Activated T-cell treated with anti-CD3 and anti-CD28 coated beads, Interleukin-2, amount 50 U/mL, for 4 hours (primary cell): ENCODE data around the gene DHDH. TPM values are rescaled to one million over a fixed set of nuclear protein-coding genes. Genes with fewer than 3 reads are reported as not detected.
"Not testable (repeated sequence)": the region's sequence is repeated elsewhere in the genome, so short reads cannot be mapped to it uniquely, and the experiment has no call there.

Experiments
- ATAC-seq, 2 donors: fragments of 200-7000 bp; cut with Tn5 transposase; one replicate each; pipeline ENCODE4 v1.10.0; 2021
- DNase-seq: peaks from one replicate; pipeline ENCODE4 v3.0.0-alpha.2; 2020
- H3K27me3 Mint-ChIP-seq: one replicate; pipeline ENCODE4 v1.8.0; 2021; ENCODE audit warnings: low read depth, mixed read lengths
- H3K36me3 Mint-ChIP-seq: one replicate; pipeline ENCODE4 v1.8.0; 2022; ENCODE audit warnings: mixed read lengths; ENCODE audit not compliant: insufficient read depth
- H3K4me1 Mint-ChIP-seq: one replicate; pipeline ENCODE4 v1.8.0; 2021; ENCODE audit warnings: low read depth, mixed read lengths
- H3K4me3 Mint-ChIP-seq: one replicate; pipeline ENCODE4 v1.8.0; 2021; ENCODE audit warnings: mild to moderate bottlenecking, moderate library complexity, mixed read lengths
- H3K9me3 Mint-ChIP-seq: one replicate; pipeline ENCODE4 v1.8.0; 2021; ENCODE audit warnings: mixed read lengths
- total RNA-seq, 3 donors: library from RNA; stranded (reverse); gene quantifications; one replicate each; pipeline ENCODE4 v1.2.1, GENCODE V29; 2021

Gene DHDH
- total RNA-seq = not detected

DNA sequence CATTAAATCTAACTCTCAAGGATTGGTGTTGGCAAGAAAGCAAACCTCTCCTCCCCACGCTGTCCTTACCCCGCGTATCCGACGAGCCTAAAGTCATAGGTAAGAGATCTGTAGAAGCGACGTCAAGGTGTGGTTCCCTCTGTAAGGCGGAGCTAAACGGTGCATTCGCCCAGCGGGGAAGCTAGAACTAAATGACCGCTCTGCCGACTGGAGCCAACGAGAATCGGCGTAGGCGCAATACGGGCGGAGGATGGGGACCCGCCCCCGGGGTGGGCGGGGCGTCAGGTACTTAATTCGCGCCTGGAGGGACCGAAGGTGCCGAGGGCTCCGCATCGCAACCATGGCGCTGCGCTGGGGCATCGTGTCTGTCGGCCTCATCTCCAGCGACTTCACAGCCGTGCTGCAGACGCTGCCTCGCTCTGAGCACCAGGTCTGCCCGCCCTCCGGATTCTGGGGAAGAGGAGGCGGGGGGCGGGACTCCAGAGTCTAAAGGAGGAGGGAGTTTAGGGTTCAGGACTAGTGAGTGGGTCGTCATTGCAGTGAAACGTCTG is at the start of gene DHDH:
DHDH (plus strand) TSS at position 318 of the 551 bp plus-strand sequence; CDS start at position 341, 23 bp downstream.
- peak; percentile 88 to 91 for ATAC-seq
- Mint-ChIP-seq H3K36me3 (no peaks in the 10 kb centered on the region), H3K4me3 (peak within 1 kb of the TSS; percentile 83), H3K4me1 (peaks cover 9% of the 10 kb centered on the region), H3K27me3 (peaks cover 2% of the 10 kb centered on the region), H3K9me3 (no peaks in the 10 kb centered on the region)
- DNase-seq = peak; percentile 75

GRCh38 chr19:48883726-48884125 is 49.8 kb upstream of the DHDH start:
- Mint-ChIP-seq H3K27me3 (no peaks in the 10 kb centered on the region), H3K9me3 (no peaks in the 10 kb centered on the region), H3K4me1 (peaks cover under 1% of the 10 kb centered on the region), H3K4me3 (no peak overlapping the region), H3K36me3 (peaks cover under 1% of the 10 kb centered on the region)
- ATAC-seq (no peak), DNase-seq (no peak)

- Mint-ChIP-seq H3K4me3 (no peak overlapping the region), H3K9me3 (no peaks in the 10 kb centered on the region), H3K36me3 (no peaks in the 10 kb centered on the region), H3K4me1 (no peaks in the 10 kb centered on the region), H3K27me3 (peaks cover 21% of the 10 kb centered on the region)
- no peak for ATAC-seq
- no peak for DNase-seq
Measured at GRCh38 chr19:48887861-48888612, 45.5 kb upstream of the DHDH start.

- not testable (repeated sequence) for H3K36me3 Mint-ChIP-seq, H3K9me3 Mint-ChIP-seq, H3K4me3 Mint-ChIP-seq, DNase-seq, ATAC-seq, H3K4me1 Mint-ChIP-seq
- peaks cover 33% of the 10 kb centered on the region for H3K27me3 Mint-ChIP-seq
Measured at GRCh38 chr19:48889496-48889895, 44.0 kb upstream of the DHDH start.

- H3K27me3 Mint-ChIP-seq = peaks cover 41% of the 10 kb centered on the region
- H3K4me3 Mint-ChIP-seq = no peak overlapping the region
- DNase-seq (no peak), ATAC-seq (no peak)
- H3K4me1 Mint-ChIP-seq = peaks cover 4% of the 10 kb centered on the region
- no peaks in the 10 kb centered on the region for H3K9me3 Mint-ChIP-seq
- no peaks in the 10 kb centered on the region for H3K36me3 Mint-ChIP-seq
Measured at GRCh38 chr19:48890551-48890950, 42.9 kb upstream of the DHDH start.

GRCh38 chr19:48895226-48895625 is 38.3 kb upstream of the DHDH start:
- no peak for ATAC-seq
- H3K4me1 Mint-ChIP-seq = peaks cover 14% of the 10 kb centered on the region
- DNase-seq = no peak
- H3K9me3 Mint-ChIP-seq = no peaks in the 10 kb centered on the region
- H3K36me3 Mint-ChIP-seq = peaks cover 1% of the 10 kb centered on the region
- H3K4me3 Mint-ChIP-seq = no peak overlapping the region
- H3K27me3 Mint-ChIP-seq = peaks cover 44% of the 10 kb centered on the region

DNA sequence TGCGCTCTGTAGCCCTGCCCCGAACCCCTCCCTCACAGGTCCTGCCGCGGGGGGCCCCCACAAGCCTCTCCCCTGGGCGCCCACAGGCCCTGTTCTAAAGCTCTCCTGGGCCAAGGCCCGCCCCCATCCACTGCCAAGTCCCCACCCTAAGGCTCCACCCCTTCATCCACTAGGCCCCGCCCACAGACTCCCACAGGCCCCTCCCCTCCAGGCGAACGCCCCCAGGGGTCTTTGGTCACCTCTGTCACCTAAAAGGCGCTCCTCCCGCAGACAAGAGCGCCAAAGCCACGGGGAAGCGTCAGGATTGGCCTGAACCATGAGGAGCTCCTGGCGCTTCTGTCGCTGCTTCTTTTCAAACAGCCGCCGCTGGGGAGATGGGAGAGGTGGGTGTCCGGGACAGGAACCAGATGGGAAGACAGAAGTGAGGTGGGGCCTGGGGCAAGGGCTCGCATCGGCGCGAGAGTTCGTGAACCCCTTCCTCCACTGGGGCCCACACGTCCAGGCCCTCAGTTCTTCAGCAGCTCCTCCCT is 37.2 kb upstream of the DHDH start:
- H3K36me3 Mint-ChIP-seq = peaks cover 2% of the 10 kb centered on the region

GRCh38 chr19:48897181-48897580 is 36.3 kb upstream of the DHDH start:
- H3K36me3 Mint-ChIP-seq = peaks cover 2% of the 10 kb centered on the region
- no peak overlapping the region for H3K4me3 Mint-ChIP-seq
- H3K9me3 Mint-ChIP-seq = no peaks in the 10 kb centered on the region
- ATAC-seq = no peak
- peaks cover 28% of the 10 kb centered on the region for H3K27me3 Mint-ChIP-seq
- no peak for DNase-seq
- peaks cover 23% of the 10 kb centered on the region for H3K4me1 Mint-ChIP-seq

More for the DNA sequence above, 37.2 kb upstream of the DHDH start:
- Mint-ChIP-seq H3K4me1 (peaks cover 20% of the 10 kb centered on the region), H3K9me3 (no peaks in the 10 kb centered on the region), H3K27me3 (peaks cover 37% of the 10 kb centered on the region), H3K4me3 (peak overlapping the region; percentile 58)
- peak; percentile 6 to 20 for ATAC-seq
- peak; percentile 32 for DNase-seq

DNA sequence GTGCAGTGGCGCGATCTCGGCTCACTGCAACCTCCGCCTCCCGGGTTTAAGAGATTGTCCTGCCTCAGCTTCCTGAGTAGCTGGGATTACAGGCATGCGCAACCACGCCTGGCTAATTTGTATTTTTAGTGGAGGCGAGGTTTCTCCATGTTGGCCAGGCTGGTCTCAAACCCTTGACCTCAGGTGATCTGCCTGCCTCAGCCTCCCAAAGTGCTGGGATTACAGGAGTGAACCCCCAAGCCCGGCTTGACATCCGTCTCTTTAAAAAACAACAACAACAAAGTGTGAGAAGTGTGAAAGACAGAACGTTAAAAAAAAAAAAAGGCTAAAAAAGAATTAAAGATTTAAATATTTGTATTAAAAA is 34.1 kb upstream of the DHDH start:
- Mint-ChIP-seq H3K4me1 (peaks cover 27% of the 10 kb centered on the region), H3K27me3 (peaks cover 13% of the 10 kb centered on the region), H3K4me3 (peak overlapping the region; percentile 57)
- not testable (repeated sequence) for H3K36me3 Mint-ChIP-seq, H3K9me3 Mint-ChIP-seq, ATAC-seq, DNase-seq

GRCh38 chr19:48899781-48900476 is 33.6 kb upstream of the DHDH start, which contains the start of gene NUCB1:
Gene NUCB1 (plus strand): TSS chr19:48900312. CDS start chr19:48900797, 485 bp downstream.
- H3K27me3 Mint-ChIP-seq = peaks cover 7% of the 10 kb centered on the region

GRCh38 chr19:48900477-48901406 is 32.8 kb upstream of the DHDH start:
- Mint-ChIP-seq H3K4me3 (peak overlapping the region; percentile 98), H3K4me1 (peaks cover 23% of the 10 kb centered on the region), H3K9me3 (no peaks in the 10 kb centered on the region), H3K27me3 (peaks cover 3% of the 10 kb centered on the region), H3K36me3 (peaks cover 12% of the 10 kb centered on the region)
- DNase-seq (no peak), ATAC-seq (peak; percentile 5 to 19)

More at GRCh38 chr19:48899781-48900476, 33.6 kb upstream of the DHDH start, which contains the start of gene NUCB1:
- no peaks in the 10 kb centered on the region for H3K9me3 Mint-ChIP-seq
- DNase-seq = peak; percentile 99
- ATAC-seq = peak; percentile 96 to 97
- peaks cover 8% of the 10 kb centered on the region for H3K36me3 Mint-ChIP-seq
- H3K4me1 Mint-ChIP-seq = peaks cover 23% of the 10 kb centered on the region
- peak within 1 kb of the TSS; percentile 98 for H3K4me3 Mint-ChIP-seq

- Mint-ChIP-seq H3K36me3 (peaks cover 14% of the 10 kb centered on the region), H3K4me1 (peaks cover 19% of the 10 kb centered on the region), H3K4me3 (peak overlapping the region; percentile 1)
- not testable (repeated sequence) for ATAC-seq, H3K27me3 Mint-ChIP-seq, DNase-seq, H3K9me3 Mint-ChIP-seq
Measured at GRCh38 chr19:48902291-48902690, 31.2 kb upstream of the DHDH start.

DNA sequence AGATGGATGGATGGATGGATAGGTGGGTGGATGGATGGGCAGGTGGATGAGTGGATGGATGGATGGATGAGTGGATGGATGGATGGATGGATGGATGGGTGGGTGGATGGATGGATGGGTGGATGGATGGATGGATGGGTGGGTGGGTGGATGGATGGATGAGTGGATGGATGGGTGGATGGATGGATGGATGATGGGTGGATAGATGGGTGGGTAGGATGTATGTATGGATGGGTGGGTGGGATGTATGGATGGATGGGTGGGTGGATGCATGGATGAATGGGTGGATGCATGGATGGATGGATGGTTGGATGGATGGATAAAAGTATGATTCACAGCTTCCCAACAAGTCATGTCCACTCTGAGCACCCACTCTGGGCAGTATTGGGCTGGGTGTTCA is 29.7 kb upstream of the DHDH start:
- not testable (repeated sequence) for DNase-seq, H3K9me3 Mint-ChIP-seq, ATAC-seq, H3K27me3 Mint-ChIP-seq, H3K4me3 Mint-ChIP-seq
- H3K36me3 Mint-ChIP-seq = peaks cover 17% of the 10 kb centered on the region
- peaks cover 19% of the 10 kb centered on the region for H3K4me1 Mint-ChIP-seq
